GM03348 (cell line): ENCODE results near the gene KCNJ16.

Source experiments
- DNase-seq: peaks from one replicate; pipeline ENCODE4 v3.0.0; 2012; ENCODE audit warnings: low spot score

The KCNJ16 gene

GRCh38 chr17:70128727-70129238, 53.8 kb downstream of the KCNJ16 start:
- DNase-seq = no peak

- DNase-seq = no peak
Measured at GRCh38 chr17:70130289-70130688, 55.3 kb downstream of the KCNJ16 start.

GRCh38 chr17:70132505-70132904, 57.5 kb downstream of the KCNJ16 start:
- no peak for DNase-seq

GRCh38 chr17:70134042-70134441, 59.0 kb downstream of the KCNJ16 start:
- DNase-seq = no peak

- no peak for DNase-seq
Measured at GRCh38 chr17:70134777-70135176, 59.8 kb downstream of the KCNJ16 start.

GRCh38 chr17:70136131-70136530, 61.1 kb downstream of the KCNJ16 start:
- DNase-seq = no peak

- DNase-seq = peak; percentile 77
Measured at GRCh38 chr17:70137451-70138230, 62.6 kb downstream of the KCNJ16 start.

GRCh38 chr17:70138291-70138865, 63.4 kb downstream of the KCNJ16 start:
- DNase-seq = peak; percentile 23

- no peak for DNase-seq
Measured at GRCh38 chr17:70139449-70139993, 64.5 kb downstream of the KCNJ16 start.

GRCh38 chr17:70144260-70144846, 69.3 kb downstream of the KCNJ16 start:
- peak; percentile 37 for DNase-seq

GRCh38 chr17:70153210-70153609, 78.2 kb downstream of the KCNJ16 start:
- no peak for DNase-seq

GRCh38 chr17:70157151-70157550, 82.1 kb downstream of the KCNJ16 start:
- no peak for DNase-seq

GRCh38 chr17:70158180-70158579, 83.2 kb downstream of the KCNJ16 start:
- no peak for DNase-seq

- DNase-seq = no peak
Measured at GRCh38 chr17:70158591-70158990, 83.6 kb downstream of the KCNJ16 start.

- DNase-seq = no peak
Measured at GRCh38 chr17:70159980-70160379, 85.0 kb downstream of the KCNJ16 start.

- DNase-seq = no peak
Measured at GRCh38 chr17:70161519-70161918, 86.5 kb downstream of the KCNJ16 start.

- no peak for DNase-seq
Measured at GRCh38 chr17:70165383-70165782, 90.4 kb downstream of the KCNJ16 start.

- DNase-seq = no peak
Measured at GRCh38 chr17:70166615-70167014, 91.6 kb downstream of the KCNJ16 start.

- peak; percentile 69 for DNase-seq
Measured at GRCh38 chr17:70168044-70168976, 93.3 kb downstream of the KCNJ16 start.

- peak; percentile 97 for DNase-seq
Measured at GRCh38 chr17:70168977-70169708, 94.1 kb downstream of the KCNJ16 start, which contains the start of gene KCNJ2. KCNJ2 (plus strand) TSS chr17:70169532; CDS start chr17:70175040, 5,508 bp downstream.
